HG02973 (cell line): ENCODE measurements around the gene URGCP.
A peak's percentile ranks its signal among the peaks of the same experiment; 100 is the strongest.

Experiments
- ATAC-seq: cut with Tn5 transposase; IDR thresholded peaks from one replicate; pipeline ENCODE4 v1.9.1; 2021; ENCODE audit warnings: moderate library complexity; ENCODE audit not compliant: unreplicated experiment

The URGCP gene

DNA sequence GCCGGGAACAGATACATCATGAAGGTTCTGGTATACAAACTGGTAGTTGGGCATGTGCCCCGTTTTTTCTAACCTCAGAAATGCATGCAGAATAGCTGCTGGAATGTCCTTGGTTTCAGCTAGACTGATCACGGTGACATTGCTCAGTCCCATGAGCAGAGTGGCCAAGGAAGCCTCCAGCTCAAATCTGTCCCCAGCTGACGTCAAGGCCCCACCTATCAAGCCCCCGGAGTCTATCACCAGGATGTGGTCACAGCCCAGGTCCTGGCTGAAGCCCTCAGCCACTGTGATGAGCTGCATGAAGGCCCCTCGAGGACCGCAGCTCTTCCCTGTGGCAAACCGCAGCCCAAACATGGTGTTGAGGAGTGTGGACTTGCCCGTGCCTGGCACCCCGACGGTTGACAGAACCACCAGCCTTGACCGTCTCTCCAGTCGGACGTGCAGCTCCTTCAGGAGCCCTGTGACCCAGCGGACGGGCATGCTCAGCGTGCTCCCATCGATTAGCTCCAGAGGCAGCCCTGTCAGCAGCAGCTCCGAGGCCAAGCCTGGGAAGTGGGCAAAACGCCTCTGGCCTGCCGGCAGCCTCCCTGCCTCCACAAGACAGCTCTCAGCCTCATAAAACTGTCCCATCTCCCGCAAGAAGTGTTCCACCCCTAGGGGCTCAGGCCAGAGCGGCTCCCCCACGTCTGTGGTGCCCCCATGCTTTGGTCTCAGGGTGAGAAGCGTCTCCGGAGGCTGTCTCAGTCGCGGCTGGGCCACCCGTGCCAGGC is 29.2 kb downstream of the URGCP start:
- no peak for ATAC-seq

DNA sequence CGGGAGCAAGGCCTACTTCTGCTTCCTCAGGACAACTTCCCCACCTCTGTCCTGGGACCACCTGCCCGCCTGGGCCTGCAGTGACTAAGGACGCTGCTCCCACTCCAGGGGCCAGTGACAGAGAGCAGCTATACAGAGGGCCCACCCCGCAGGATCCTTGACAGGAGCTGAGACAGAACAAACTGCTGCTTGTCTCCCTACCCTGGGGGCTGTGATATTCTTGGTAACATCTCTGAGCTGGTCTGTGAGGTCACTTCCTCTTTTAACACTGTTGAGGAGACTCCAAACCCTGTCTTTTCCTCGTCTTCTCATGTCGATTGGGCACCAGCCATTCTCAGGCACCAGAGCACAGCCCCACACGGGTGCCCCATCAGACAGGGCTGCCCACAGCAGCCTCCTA is 30.2 kb downstream of the URGCP start:
- no peak for ATAC-seq

- no peak for ATAC-seq
These were observed 33.1 kb downstream of the URGCP start for GRCh38 chr7:43873300-43873699.

DNA sequence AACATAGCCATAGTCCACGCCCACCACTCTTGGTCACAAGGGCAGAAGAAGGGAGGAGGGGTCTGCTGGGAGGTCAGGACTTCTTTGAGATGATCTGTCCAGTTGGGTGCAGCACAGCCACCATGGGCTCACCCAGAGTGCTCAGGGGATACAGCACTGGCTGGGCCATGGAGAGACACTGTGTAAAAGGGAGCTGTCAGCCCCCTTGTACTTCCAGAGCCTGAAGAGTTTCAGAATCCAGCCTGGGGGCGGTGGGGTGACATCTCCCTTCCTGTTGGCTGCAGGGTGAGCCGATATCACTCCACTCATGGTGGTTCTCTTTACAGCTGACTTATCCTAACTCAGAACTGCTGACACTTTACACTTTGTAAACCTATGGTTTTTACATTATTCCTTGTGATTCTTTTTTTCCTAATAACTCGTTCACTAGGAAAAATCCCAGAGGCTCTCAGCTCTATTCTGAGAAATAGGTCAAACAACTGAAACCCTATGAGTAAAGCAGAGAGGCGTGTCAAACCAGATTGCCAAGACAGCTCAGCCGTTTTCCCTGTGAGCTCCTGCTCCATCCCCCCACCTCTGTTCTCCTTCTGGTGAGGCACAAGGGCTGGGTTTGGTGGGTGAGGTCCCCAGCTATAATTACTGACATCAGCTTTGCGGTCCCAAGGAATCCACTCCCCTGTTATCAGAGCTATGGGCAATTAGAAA is 33.8 kb downstream of the URGCP start:
- ATAC-seq, result no peak

DNA sequence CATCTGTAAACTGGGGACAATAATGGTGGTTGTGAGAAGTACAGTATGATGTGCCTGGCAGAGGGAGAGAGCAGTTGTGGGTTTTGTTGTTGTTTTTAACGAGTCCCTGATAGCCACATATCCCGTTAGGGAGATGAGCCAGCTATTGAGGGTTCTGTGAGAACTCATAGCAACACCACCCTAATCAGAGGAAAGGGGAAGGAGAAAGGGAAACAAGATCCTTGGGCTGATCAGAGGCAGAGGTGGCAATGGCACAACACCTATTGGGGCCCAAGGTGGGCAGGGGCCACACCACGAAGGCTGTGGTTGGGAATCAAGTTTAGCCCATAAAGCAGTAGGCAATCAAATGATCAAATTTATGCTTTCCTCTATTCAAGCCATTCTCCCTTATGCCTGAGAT is 35.3 kb downstream of the URGCP start:
- no peak for ATAC-seq

DNA sequence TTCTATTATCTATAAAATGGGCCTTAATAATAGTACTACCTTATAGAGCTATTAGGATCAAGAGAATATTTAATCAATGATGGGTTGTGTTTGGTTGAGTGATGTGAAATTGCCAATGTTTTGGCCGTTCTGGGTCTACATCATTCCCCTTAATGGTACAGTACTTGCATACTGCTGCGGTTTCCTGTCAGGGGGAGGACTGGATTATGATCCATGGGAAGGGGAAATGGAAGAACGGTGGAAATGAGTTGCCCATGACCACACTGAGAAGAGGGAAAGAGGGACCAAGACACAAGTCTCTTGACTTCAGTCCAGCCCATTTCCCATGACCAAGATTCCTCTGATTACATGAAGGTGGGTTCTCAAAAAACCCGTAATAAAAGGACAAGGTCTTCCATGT is 36.1 kb downstream of the URGCP start:
- no peak for ATAC-seq

DNA sequence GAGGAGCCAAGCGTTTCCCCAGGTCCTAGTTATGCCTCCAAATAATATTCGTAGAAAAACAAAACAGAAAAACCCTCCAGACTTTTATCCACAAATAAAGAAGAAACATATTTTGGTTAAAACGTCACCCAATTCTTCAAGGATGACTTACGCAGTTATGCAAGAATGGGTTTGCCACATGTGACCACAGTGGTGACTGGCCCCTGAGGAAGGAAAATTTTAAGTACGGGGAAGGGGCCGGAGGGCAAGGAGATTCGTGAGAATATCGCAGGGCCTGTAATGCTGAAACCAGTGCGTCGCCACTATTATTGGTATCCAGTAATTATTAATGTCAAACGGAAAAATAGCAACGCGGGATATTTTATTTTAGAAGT is 36.5 kb downstream of the URGCP start:
- ATAC-seq, result peak; percentile 7

GRCh38 chr7:43869006-43869866 is 37.2 kb downstream of the URGCP start, which contains the start of gene MRPS24:
TSS of gene MRPS24 (minus strand) at chr7:43869517. CDS start at chr7:43869495, 22 bp downstream.
- peak; percentile 88 for ATAC-seq

DNA sequence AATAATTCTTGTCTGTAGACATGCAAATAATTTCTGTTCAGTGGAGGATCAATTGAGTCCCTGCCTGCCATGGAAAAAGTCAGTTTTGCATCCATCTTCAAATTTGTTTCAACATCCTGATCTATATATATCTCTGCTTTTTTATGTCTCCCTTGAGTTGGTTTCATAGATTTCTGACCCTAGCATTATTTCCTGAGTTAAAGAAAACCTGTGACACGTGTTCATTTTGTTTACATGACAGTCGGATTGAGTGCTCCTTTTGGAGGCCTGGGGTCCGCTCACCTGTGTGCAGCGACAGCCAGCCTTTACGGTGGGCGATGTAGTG is 37.8 kb downstream of the URGCP start:
- no peak for ATAC-seq

DNA sequence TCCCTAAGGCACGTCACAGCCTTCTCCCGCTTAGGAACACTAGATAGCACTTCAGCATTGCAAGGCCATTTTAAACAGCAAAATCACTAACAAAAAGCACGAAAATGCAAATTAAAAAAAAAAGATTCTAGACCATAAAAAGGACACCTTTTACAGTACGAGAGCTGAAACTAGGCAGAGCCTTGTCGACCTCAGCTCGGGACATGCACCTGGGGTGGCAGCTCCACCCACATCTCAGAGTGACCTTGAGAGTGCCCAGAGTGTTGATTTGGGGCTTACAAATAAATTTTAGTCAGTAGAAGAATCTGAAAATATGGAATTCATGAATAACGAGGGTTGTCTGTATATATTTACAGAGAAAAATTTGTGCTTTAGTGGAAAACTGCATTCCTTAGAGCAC is 38.2 kb downstream of the URGCP start:
- no peak for ATAC-seq

- ATAC-seq, result no peak
These were observed 41.1 kb downstream of the URGCP start for GRCh38 chr7:43865277-43865676.

DNA sequence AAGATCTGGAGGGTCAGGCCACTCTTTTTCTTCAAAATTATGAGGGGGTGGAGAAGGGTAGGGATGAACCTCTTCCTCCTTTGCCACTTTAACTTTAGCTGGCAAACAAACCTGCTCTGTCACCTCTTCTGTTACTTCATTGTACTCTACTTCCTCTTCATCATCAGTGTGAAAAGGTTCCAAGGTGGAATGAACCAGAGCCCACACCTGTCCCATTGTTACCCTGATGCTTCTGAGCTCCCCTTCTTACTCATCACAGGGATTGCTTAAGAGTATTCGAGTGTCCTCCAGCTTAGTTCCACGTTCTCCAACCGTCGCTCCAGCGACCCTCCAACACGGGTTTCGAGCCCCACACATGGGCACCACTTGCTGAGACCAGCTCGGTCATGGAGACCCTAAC is 42.3 kb downstream of the URGCP start:
- no peak for ATAC-seq

- no peak for ATAC-seq
These were observed 49.4 kb downstream of the URGCP start for GRCh38 chr7:43856996-43857395.

DNA sequence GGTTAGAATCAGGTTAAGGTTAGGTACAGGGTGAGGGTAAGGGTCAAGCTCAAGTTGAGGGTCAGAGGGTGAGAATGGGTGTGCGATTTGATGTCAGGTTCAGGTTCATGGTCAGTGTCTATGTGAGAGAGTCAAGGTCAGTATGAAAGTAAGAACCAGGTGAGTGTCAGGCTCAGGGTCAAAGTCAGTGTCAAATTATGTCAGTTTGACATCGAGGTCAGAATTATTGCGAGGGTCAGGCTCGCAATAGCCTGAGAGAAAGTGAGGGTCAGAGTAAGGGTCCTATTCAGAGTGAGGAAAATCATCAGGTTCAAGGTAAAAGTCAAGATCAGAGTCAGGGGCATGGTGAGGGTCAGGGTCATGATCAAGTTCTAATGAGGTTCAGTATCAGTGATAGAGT is 50.1 kb downstream of the URGCP start:
- ATAC-seq, result no peak

DNA sequence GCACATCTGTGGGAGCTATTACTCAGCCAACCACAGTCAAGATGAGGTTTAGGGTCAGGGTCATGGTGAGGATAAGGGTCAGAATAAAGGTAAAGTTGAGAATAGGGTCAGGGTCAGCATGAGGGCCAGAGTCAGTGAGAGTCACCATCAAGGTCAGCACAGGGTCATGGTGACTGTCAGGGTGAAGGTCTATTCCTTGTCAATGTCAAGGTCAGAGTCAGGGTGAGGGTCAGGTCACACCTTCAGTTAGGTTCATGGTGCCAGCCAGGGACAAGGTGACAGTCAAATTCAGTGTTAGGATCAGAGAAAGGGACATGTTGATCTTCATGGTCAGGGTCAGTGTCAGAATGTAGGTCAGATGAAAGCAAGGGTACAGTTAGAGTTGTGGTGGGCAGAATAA is 51.2 kb downstream of the URGCP start:
- no peak for ATAC-seq

- no peak for ATAC-seq
These were observed 54.6 kb downstream of the URGCP start for GRCh38 chr7:43851805-43852204.

DNA sequence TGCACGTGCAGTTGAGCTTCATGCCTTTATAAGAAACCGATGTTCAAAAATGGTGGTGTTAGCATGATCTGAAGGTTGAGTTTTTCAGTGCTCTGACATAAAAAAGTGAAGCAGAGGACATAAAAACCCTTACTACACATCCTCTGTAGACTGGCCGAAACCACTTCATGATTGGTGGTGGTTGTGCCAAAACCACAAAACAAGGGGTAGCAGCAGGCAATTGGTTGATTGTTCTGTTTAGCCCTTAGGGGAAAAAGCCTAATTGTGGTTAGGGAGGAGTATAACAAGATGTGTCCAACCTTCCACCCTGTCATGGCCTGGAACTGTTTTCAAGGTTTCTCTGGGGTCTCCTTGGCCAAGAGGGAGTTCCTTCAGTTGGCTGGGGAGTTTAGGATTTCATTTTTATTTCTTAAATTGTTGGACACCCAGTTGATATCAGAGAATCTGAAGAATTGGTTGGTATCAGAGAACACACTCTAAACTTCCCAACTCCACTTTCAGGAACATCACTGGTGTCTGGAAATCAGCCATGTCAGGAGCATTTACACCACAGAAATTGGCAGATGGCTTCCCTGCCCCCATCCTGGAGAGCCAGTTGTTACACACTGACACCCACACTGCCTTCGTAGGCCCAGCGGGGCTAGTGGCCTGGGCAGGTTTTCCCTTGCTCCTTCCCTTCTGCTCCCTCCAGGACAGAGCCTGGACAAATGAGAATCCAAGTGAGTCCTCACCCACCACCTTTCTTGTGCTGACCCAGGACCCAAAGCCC is 55.9 kb downstream of the URGCP start:
- no peak for ATAC-seq

DNA sequence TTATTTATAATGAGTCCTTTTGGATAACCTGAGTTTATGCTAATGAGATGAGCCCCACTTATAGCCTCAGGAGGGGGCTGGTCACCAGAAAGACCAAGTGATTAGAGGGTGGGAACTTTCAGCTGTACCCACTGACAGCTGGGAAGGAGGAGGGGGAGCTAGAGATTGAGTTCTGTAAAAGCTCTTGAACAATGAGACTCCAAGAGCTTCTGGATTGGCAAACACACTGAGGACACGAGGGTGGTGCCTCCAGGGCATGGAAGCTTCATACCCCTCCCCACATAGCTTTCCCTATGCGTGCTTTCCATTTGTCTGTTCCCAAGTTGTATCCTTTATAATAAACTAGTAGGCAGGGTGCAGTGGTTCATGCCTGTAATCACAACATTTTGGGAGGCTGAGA is 57.3 kb downstream of the URGCP start:
- ATAC-seq, result no peak

DNA sequence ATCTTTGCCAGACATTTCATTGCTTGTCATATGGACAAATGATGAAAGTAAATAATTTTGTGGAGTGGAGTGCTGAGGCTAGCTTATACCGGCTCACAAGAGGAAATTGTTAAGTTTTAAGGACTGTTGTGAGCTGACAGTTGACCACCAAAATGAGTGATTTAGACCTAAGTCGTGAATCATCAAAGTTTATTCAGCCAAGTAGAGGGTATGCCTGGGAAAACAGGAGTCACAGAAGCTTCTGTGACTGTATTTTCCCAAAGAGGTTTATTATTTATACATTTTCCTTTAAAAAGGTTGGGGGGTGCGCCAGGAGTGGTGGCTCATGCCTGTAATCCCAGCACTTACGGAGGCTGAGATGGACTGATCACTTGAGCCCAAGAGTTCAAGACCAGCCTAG is 58.9 kb downstream of the URGCP start:
- ATAC-seq, result no peak

DNA sequence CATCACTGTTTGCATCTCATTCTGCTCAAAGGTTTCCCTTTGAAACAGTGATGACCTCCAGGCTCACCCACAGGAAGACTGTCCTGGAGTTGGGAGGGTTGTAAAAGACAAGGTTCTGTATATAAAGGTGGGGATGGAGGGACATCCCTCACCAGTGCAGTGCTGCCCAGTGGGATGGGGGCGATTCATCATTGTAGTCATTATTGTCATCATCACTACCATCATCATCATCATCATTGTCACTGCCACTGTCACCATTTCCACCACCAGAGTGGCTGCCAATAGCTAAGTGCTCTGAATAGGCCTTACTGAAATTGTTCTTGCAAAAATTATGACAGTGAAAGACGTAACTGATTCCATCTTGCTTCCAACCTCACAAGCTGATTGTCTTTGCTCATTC is 61.7 kb downstream of the URGCP start:
- ATAC-seq, result no peak

- ATAC-seq, result no peak
These were observed 62.1 kb downstream of the URGCP start for GRCh38 chr7:43844257-43844656.
